GM23248 (cell line): Measurements from ENCODE around the gene YWHAG. TPM values are rescaled to one million over a fixed set of nuclear protein-coding genes. Genes with fewer than 3 reads are reported as not detected.
"Not testable (repeated sequence)": the region's sequence is repeated elsewhere in the genome, so short reads cannot be mapped to it uniquely, and the experiment has no call there.

ENCODE experiments used
- DNase-seq: peaks from one replicate; pipeline ENCODE4 v3.0.0-alpha.2; 2015
- H2AFZ ChIP-seq: fragments of 200-600 bp; sonication (generic); 2 replicates; pipeline ENCODE4 v1.6.1; 2016; ENCODE audit warnings: antibody characterized with exemption
- H3F3A ChIP-seq: fragments of 200-600 bp; sonication (generic); 2 replicates; pipeline ENCODE4 v1.6.1; 2016; ENCODE audit warnings: mild to moderate bottlenecking, antibody characterized with exemption, mixed run types; ENCODE audit not compliant: insufficient read depth
- H3K27ac ChIP-seq: fragments of 200-600 bp; sonication (generic); 2 replicates; pipeline ENCODE4 v1.5.1; 2016; ENCODE audit warnings: mild to moderate bottlenecking
- H3K27me3 ChIP-seq: fragments of 200-600 bp; sonication (generic); replicated peaks from 2 replicates; pipeline ENCODE4 v1.6.1; 2016; ENCODE audit warnings: mild to moderate bottlenecking; ENCODE audit not compliant: insufficient read depth
- H3K36me3 ChIP-seq: fragments of 200-600 bp; sonication (generic); 2 replicates; pipeline ENCODE4 v1.6.1; 2016; ENCODE audit warnings: low read depth, mild to moderate bottlenecking
- H3K4me1 ChIP-seq: fragments of 200-600 bp; sonication (generic); 2 replicates; pipeline ENCODE4 v1.6.1; 2016; ENCODE audit warnings: mild to moderate bottlenecking; ENCODE audit not compliant: insufficient read depth
- H3K4me2 ChIP-seq: fragments of 200-600 bp; sonication (generic); one replicate; pipeline ENCODE4 v1.6.1; 2016; ENCODE audit warnings: mild to moderate bottlenecking; ENCODE audit not compliant: unreplicated experiment
- H3K4me3 ChIP-seq: fragments of 200-600 bp; sonication (generic); 2 replicates; pipeline ENCODE4 v1.5.1; 2016; ENCODE audit warnings: mild to moderate bottlenecking
- H3K79me2 ChIP-seq: fragments of 200-600 bp; sonication (generic); 2 replicates; pipeline ENCODE4 v1.6.1; 2016; ENCODE audit warnings: mild to moderate bottlenecking; ENCODE audit not compliant: insufficient read depth
- H3K9ac ChIP-seq: fragments of 200-600 bp; sonication (generic); 2 replicates; pipeline ENCODE4 v1.6.1; 2016; ENCODE audit warnings: mild to moderate bottlenecking
- H3K9me2 ChIP-seq: fragments of 200-600 bp; sonication (generic); 2 replicates; pipeline ENCODE4 v1.6.1; 2016; ENCODE audit warnings: mixed run types, mild to moderate bottlenecking, moderate library complexity; ENCODE audit not compliant: insufficient read depth
- H3K9me3 ChIP-seq: fragments of 200-600 bp; sonication (generic); one replicate; pipeline ENCODE4 v1.6.1; 2017; ENCODE audit warnings: low read depth
- H4K20me1 ChIP-seq: fragments of 200-600 bp; sonication (generic); 2 replicates; pipeline ENCODE4 v1.6.0; 2016; ENCODE audit not compliant: insufficient read depth
- EZH2 ChIP-seq: fragments of 200-600 bp; sonication (generic); IDR thresholded peaks from 2 replicates; pipeline ENCODE4 v1.6.1; 2018; ENCODE audit warnings: antibody characterized with exemption, mild to moderate bottlenecking; ENCODE audit not compliant: insufficient read depth, poor library complexity, severe bottlenecking
- EZH2phosphoT487 ChIP-seq: fragments of 200-600 bp; sonication (generic); IDR thresholded peaks from 2 replicates; pipeline ENCODE4 v1.6.1; 2018; ENCODE audit warnings: antibody characterized with exemption, moderate library complexity, mild to moderate bottlenecking, low read depth; ENCODE audit not compliant: insufficient read depth
- WGBS, 2 experiments: methylation state at CpG; one replicate each; pipeline ENCODE4 v1.1.6; 2015 to 2017; ENCODE audit warnings: low lambda C conversion rate in 2 of 2, low coverage in 1 of 2; ENCODE audit errors: missing lambda C conversion rate in 2 of 2; 5-methylcytosine and 5-hydroxymethylcytosine counted together
- in situ Hi-C: fragments of 300-500 bp; cut with MboI; formaldehyde crosslinking; loops from 2 replicates; pipeline ENCODE4 v1.15.0; 2020
- polyA plus RNA-seq: library from polyadenylated mRNA; unstranded; fragments of >200 nt; fragmentation: Nextera tagmentation; extraction: Ambion mirVana; gene quantifications from 2 replicates; pipeline ENCODE4 v1.2.1, GENCODE V29; 2016
- total RNA-seq: library from RNA; depleted of rRNA; stranded (reverse); fragments of >200 nt; shearing (Covaris generic); gene quantifications from 2 replicates; pipeline ENCODE4 v1.2.3, GENCODE V29; 2014

The YWHAG gene
- total and polyA plus RNA-seq, 2 experiments from 2014 or later, result 28.4 to 56.0 TPM

- Histone ChIP-seq H4K20me1 (no peaks in the 10 kb centered on the region), H3K9ac (peak overlapping the region; percentile 82), H3K79me2 (no peaks in the 10 kb centered on the region), H3K4me3 (peak overlapping the region; percentile 51), H3K27me3 (no peaks in the 10 kb centered on the region), H3F3A (peaks cover 42% of the 10 kb centered on the region), H3K4me1 (peaks cover 52% of the 10 kb centered on the region), H3K9me3 (no peaks in the 10 kb centered on the region), H3K9me2 (no peaks in the 10 kb centered on the region), H2AFZ (peak overlapping the region; percentile 93), H3K36me3 (no peaks in the 10 kb centered on the region), H3K4me2 (peak overlapping the region; percentile 56), H3K27ac (peak overlapping the region; percentile 88)
- WGBS, 2 experiments, result 2 to 3% methylated on average over 5 of the region's 5 CpGs
- peak; percentile 65 for DNase-seq
- in situ Hi-C loops, result no loop called here
- TF ChIP-seq EZH2phosphoT487 (no peak), EZH2 (no peak)
Measured at GRCh38 chr7:76292213-76292573, 66.6 kb downstream of the YWHAG start.

- Histone ChIP-seq H2AFZ (peak overlapping the region; percentile 93), H4K20me1 (no peaks in the 10 kb centered on the region), H3K79me2 (no peaks in the 10 kb centered on the region), H3K27me3 (no peaks in the 10 kb centered on the region), H3K4me1 (peaks cover 46% of the 10 kb centered on the region), H3K9me3 (no peaks in the 10 kb centered on the region), H3K4me3 (peak overlapping the region; percentile 51), H3K9ac (peak overlapping the region; percentile 82), H3K27ac (peak overlapping the region; percentile 95), H3K36me3 (no peaks in the 10 kb centered on the region), H3F3A (peaks cover 36% of the 10 kb centered on the region), H3K4me2 (peak overlapping the region; percentile 64), H3K9me2 (no peaks in the 10 kb centered on the region)
- WGBS, 2 experiments, result 11 to 12% methylated on average over 27 to 30 of the region's 30 CpGs
- in situ Hi-C loops, result no loop called here
- TF ChIP-seq EZH2 (no peak), EZH2phosphoT487 (no peak)
- DNase-seq, result peak; percentile 98
Measured at GRCh38 chr7:76291351-76292212, 67.2 kb downstream of the YWHAG start.

GRCh38 chr7:76290847-76291350 lies 67.9 kb downstream of the YWHAG start:
- H4K20me1 ChIP-seq, in situ Hi-C loops, H3K27me3 ChIP-seq, H3K36me3 ChIP-seq, DNase-seq, H3K9me2 ChIP-seq, H3K9me3 ChIP-seq, H3K79me2 ChIP-seq: not testable (repeated sequence)
- peak overlapping the region; percentile 95 for H3K27ac ChIP-seq
- peak overlapping the region; percentile 64 for H2AFZ ChIP-seq
- H3K9ac ChIP-seq, result peak overlapping the region; percentile 79
- WGBS, 2 experiments, result 82 to 90% methylated on average over 6 of the region's 6 CpGs
- peaks cover 43% of the 10 kb centered on the region for H3K4me1 ChIP-seq
- peak overlapping the region; percentile 34 for H3K4me3 ChIP-seq
- peak overlapping the region; percentile 64 for H3K4me2 ChIP-seq
- peaks cover 29% of the 10 kb centered on the region for H3F3A ChIP-seq

- no peaks in the 10 kb centered on the region for H3K36me3 ChIP-seq
- peaks cover 4% of the 10 kb centered on the region; the same call in 1 of the 2 replicates for H3K27me3 ChIP-seq
- no peak overlapping the region for H3K4me2 ChIP-seq
- in situ Hi-C loops, result no loop called here
- no peaks in the 10 kb centered on the region for H3K79me2 ChIP-seq
- no peak overlapping the region for H3K27ac ChIP-seq
- H3K4me3 ChIP-seq, result no peak overlapping the region
- 83 to 86% methylated on average over 16 of the region's 16 CpGs for WGBS, 2 experiments
- H3K4me1 ChIP-seq, result peaks cover 11% of the 10 kb centered on the region
- no peak for DNase-seq
- H3K9me3 ChIP-seq, result no peaks in the 10 kb centered on the region
- H4K20me1 ChIP-seq, result no peaks in the 10 kb centered on the region
- TF ChIP-seq EZH2phosphoT487 (no peak), EZH2 (no peak)
- peaks cover 11% of the 10 kb centered on the region for H3F3A ChIP-seq
- no peak overlapping the region for H2AFZ ChIP-seq
- H3K9me2 ChIP-seq, result no peaks in the 10 kb centered on the region
- no peak overlapping the region for H3K9ac ChIP-seq
Measured at GRCh38 chr7:76286842-76287403, 71.9 kb downstream of the YWHAG start.
